ENCODE results near the gene TNFRSF18.

DNA sequence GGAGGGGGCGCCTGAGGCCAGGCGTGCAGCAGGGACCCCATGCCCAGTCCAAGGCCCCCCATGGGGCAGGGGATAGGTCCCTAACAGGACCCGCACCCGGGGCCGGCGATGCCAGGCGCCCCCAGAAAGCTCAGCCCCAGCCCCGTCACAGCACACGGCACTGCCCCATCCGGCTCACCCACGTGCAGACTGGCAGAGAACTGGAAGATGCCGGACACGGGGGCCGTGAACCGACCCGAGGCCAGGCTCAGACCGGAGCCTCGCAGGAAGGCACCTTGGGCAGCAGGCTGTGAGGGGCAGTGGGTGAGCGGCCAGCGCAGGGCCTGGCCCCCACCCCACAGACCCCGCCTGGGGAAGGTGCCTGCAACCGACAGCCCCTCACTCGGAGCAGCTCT, 36.9 kb upstream of the TNFRSF18 start:
- no peak for TF ChIP-seq CTCF (IDR thresholded peaks at IDR 0.05)
- TF ChIP-seq POLR2A (IDR thresholded peaks at IDR 0.05) = no peak
